HCT116 (cell line): Measurements from ENCODE around the gene PPP1R12C. TPM values are rescaled to one million over a fixed set of nuclear protein-coding genes. Genes with fewer than 3 reads are reported as not detected.

ENCODE experiments used
- ATAC-seq: fragments of 200-7000 bp; cut with Tn5 transposase; 2 replicates; pipeline ENCODE4 v1.9.1; 2020; ENCODE audit warnings: mild to moderate bottlenecking, moderate library complexity
- BruUV-seq: library from RNA; stranded (reverse); fragments of 400-500 nt; replicated peaks from 2 replicates; lab custom pipeline; 2021; lab: Mats Ljungman, UMichigan
- CTCF ChIA-PET: fragments of 300-600 bp; sonication (Branson Sonifier 250); formaldehyde crosslinking; loops from one replicate; lab custom pipeline; 2021; ENCODE audit warnings: antibody characterized with exemption; lab: Charles Lee
- POLR2A ChIA-PET: fragments of 300-600, 350-600 bp; sonication (Branson Sonifier 250); formaldehyde crosslinking; loops from one replicate; lab custom pipeline; 2021; ENCODE audit warnings: antibody characterized with exemption; lab: Charles Lee
- RAD21 ChIA-PET, 2 experiments: fragments of 300-600 bp; sonication (Branson Sonifier 250); formaldehyde crosslinking; loops; one replicate each; lab custom pipeline; 2023; ENCODE audit warnings: low total read pairs in 2 of 2; ENCODE audit not compliant: uncharacterized antibody in 2 of 2, unreplicated experiment in 2 of 2, low non-redundant PET in 1 of 2; lab: Charles Lee
- DNase-seq: peaks from one replicate; pipeline ENCODE4 v3.0.0-alpha.2; 2010; ENCODE audit warnings: low read depth, low spot score
- H2AFZ ChIP-seq: fragments of 200-600 bp; shearing (Covaris generic), sonication (generic); 2 replicates; pipeline ENCODE4 v1.6.1; 2017; ENCODE audit warnings: low read depth, mixed run types, mixed read lengths, antibody characterized with exemption, low read length; ENCODE audit not compliant: poor library complexity, severe bottlenecking
- H3K27ac ChIP-seq: 2 replicates; pipeline ENCODE4 v1.5.1; 2012; ENCODE audit warnings: low read depth, low read length
- H3K27me3 ChIP-seq: fragments of 200-600 bp; sonication (generic); 2 replicates; pipeline ENCODE4 v1.6.1; 2016; ENCODE audit warnings: mixed run types, low read length, mixed read lengths; ENCODE audit not compliant: insufficient read depth
- H3K36me3 ChIP-seq, 2 experiments: fragments of 200-500 bp in 1 of 2; fragments of 200-600 bp in 1 of 2; sonication (Bioruptor generic) in 1 of 2; sonication (generic) in 1 of 2; 2 replicates each; pipeline versions ENCODE4 v1.5.1 to v1.6.1; 2014 to 2016; ENCODE audit warnings: low read length in 2 of 2, inconsistent platforms in 1 of 2, mixed read lengths in 1 of 2, mixed run types in 1 of 2; ENCODE audit not compliant: insufficient read depth in 2 of 2, control insufficient read depth in 1 of 2
- H3K4me1 ChIP-seq, 2 experiments: fragments of 200-600 bp in 1 of 2; sonication (generic) in 1 of 2; 2 replicates each; pipeline versions ENCODE4 v1.5.1 to v1.6.1; 2012 to 2017; ENCODE audit warnings: low read length in 2 of 2, inconsistent platforms in 1 of 2, mild to moderate bottlenecking in 1 of 2, mixed read lengths in 1 of 2, mixed run types in 1 of 2, moderate library complexity in 1 of 2; ENCODE audit not compliant: insufficient read depth in 2 of 2, control insufficient read depth in 1 of 2
- H3K4me2 ChIP-seq: fragments of 200-600 bp; sonication (generic); 2 replicates; pipeline ENCODE4 v1.6.1; 2017; ENCODE audit warnings: mixed run types, low read length, mixed read lengths
- H3K4me3 ChIP-seq, 2 experiments: fragments of 200-600 bp in 1 of 2; sonication (generic) in 1 of 2; replicated peaks in 1 of 2; 2 replicates each; pipeline ENCODE4 v1.5.1; 2011 to 2016; ENCODE audit warnings: low read length in 2 of 2, control low read depth in 1 of 2, low read depth in 1 of 2, mild to moderate bottlenecking in 1 of 2, mixed read lengths in 1 of 2, mixed run types in 1 of 2
- H3K79me2 ChIP-seq: fragments of 200-600 bp; sonication (generic); 2 replicates; pipeline ENCODE4 v1.6.1; 2017; ENCODE audit warnings: mild to moderate bottlenecking, mixed run types, low read length, moderate library complexity, mixed read lengths; ENCODE audit not compliant: insufficient read depth
- H3K9ac ChIP-seq: fragments of 200-600 bp; sonication (generic); 2 replicates; pipeline ENCODE4 v1.6.1; 2016; ENCODE audit warnings: low read length, mixed read lengths
- H3K9me2 ChIP-seq: fragments of 200-600 bp; sonication (generic), shearing (Covaris generic); 2 replicates; pipeline ENCODE4 v1.6.1; 2017; ENCODE audit warnings: mixed run types, mild to moderate bottlenecking, moderate library complexity; ENCODE audit not compliant: insufficient read depth
- H3K9me3 ChIP-seq, 2 experiments: fragments of 200-500 bp in 1 of 2; fragments of 200-600 bp in 1 of 2; sonication (Bioruptor generic) in 1 of 2; sonication (generic) in 1 of 2; 2 replicates each; pipeline ENCODE4 v1.6.1; 2014 to 2017; ENCODE audit warnings: low read length in 2 of 2, mixed read lengths in 2 of 2, inconsistent platforms in 1 of 2, low read depth in 1 of 2, mild to moderate bottlenecking in 1 of 2, mixed run types in 1 of 2, moderate library complexity in 1 of 2; ENCODE audit not compliant: control insufficient read depth in 1 of 2, insufficient read depth in 1 of 2
- H4K20me1 ChIP-seq: fragments of 200-600 bp; sonication (generic), shearing (Covaris generic); 2 replicates; pipeline ENCODE4 v1.6.1; 2017; ENCODE audit warnings: mixed run types, mild to moderate bottlenecking, moderate library complexity; ENCODE audit not compliant: insufficient read depth
- ATF3 ChIP-seq: IDR thresholded peaks from 2 replicates; pipeline ENCODE4 v1.6.1; 2012
- CBX3 ChIP-seq: IDR thresholded peaks from 2 replicates; pipeline ENCODE4 v1.6.1; 2012; ENCODE audit warnings: low read depth
- CEBPB ChIP-seq: IDR thresholded peaks from 2 replicates; pipeline ENCODE4 v1.6.1; 2012; ENCODE audit warnings: low read depth
- EGR1 ChIP-seq: IDR thresholded peaks from 2 replicates; pipeline ENCODE4 v1.6.1; 2012; ENCODE audit warnings: low read depth
- ELF1 ChIP-seq: IDR thresholded peaks from 2 replicates; pipeline ENCODE4 v1.6.1; 2012; ENCODE audit warnings: low read depth, borderline replicate concordance
- EZH2 ChIP-seq: fragments of 200-600 bp; sonication (generic); IDR thresholded peaks from 2 replicates; pipeline ENCODE4 v1.6.1; 2017; ENCODE audit warnings: antibody characterized with exemption, mixed run types
- EZH2phosphoT487 ChIP-seq: fragments of 200-600 bp; IDR thresholded peaks from 2 replicates; pipeline ENCODE4 v1.6.1; 2018; ENCODE audit warnings: antibody characterized with exemption, borderline replicate concordance
- FOSL1 ChIP-seq: IDR thresholded peaks from 2 replicates; pipeline ENCODE4 v1.6.1; 2012; ENCODE audit warnings: low read depth
- JUND ChIP-seq: IDR thresholded peaks from 2 replicates; pipeline ENCODE4 v1.6.1; 2012
- POLR2A ChIP-seq: IDR thresholded peaks from 2 replicates; pipeline ENCODE4 v1.7.0; 2011; ENCODE audit warnings: borderline replicate concordance; ENCODE audit not compliant: insufficient read depth, insufficient read length; ENCODE audit errors: extremely low read depth
- POLR2AphosphoS5 ChIP-seq: IDR thresholded peaks from 2 replicates; pipeline ENCODE4 v1.6.1; 2011; ENCODE audit warnings: mild to moderate bottlenecking, low read depth, low read length, moderate library complexity
- SIN3A ChIP-seq: IDR thresholded peaks from 2 replicates; pipeline ENCODE4 v1.6.1; 2012; ENCODE audit warnings: low read depth
- SP1 ChIP-seq: IDR thresholded peaks from 2 replicates; pipeline ENCODE4 v1.6.1; 2012; ENCODE audit warnings: low read depth
- SRF ChIP-seq: IDR thresholded peaks from 2 replicates; pipeline ENCODE4 v1.6.1; 2012; ENCODE audit warnings: low read depth
- TCF7L2 ChIP-seq: IDR thresholded peaks from 2 replicates; pipeline ENCODE4 v1.7.0; 2011; ENCODE audit warnings: borderline replicate concordance, inconsistent platforms; ENCODE audit not compliant: insufficient read depth, insufficient read length; ENCODE audit errors: extremely low read depth
- ZFX ChIP-seq: fragments of 450-650 bp; IDR thresholded peaks from 2 replicates; pipeline ENCODE4 v1.6.1; 2017
- intact Hi-C: fragments of 100-400 bp; cut with micrococcal nuclease; formaldehyde crosslinking; loops from 2 replicates; pipeline ENCODE4 v1.10.0; 2022
- total RNA-seq: library from RNA; stranded (reverse); gene quantifications from one replicate; pipeline ENCODE4 v1.2.1, GENCODE V29; 2021; ENCODE audit not compliant: unreplicated experiment
- TF ChIP-seq, protein P1 (sequence below), 3 experiments: fragments of 200-600 bp in 1 of 3; sonication (generic) in 1 of 3; IDR thresholded peaks in 2 of 3; conservative IDR thresholded peaks in 1 of 3; 2 replicates each; pipeline ENCODE4 v1.5.1; 2012 to 2017; ENCODE audit warnings: low read depth in 2 of 3, low read length in 2 of 3, antibody characterized with exemption in 1 of 3, borderline replicate concordance in 1 of 3, control low read depth in 1 of 3, mild to moderate bottlenecking in 1 of 3, mixed read lengths in 1 of 3, mixed run types in 1 of 3, moderate library complexity in 1 of 3; ENCODE audit not compliant: insufficient read depth in 1 of 3
- TF ChIP-seq, protein P2 (sequence below): IDR thresholded peaks from 2 replicates; pipeline ENCODE4 v1.6.1; 2011; ENCODE audit warnings: mild to moderate bottlenecking, low read length, moderate library complexity; ENCODE audit not compliant: insufficient replicate concordance; ENCODE audit errors: extremely low read depth
- TF ChIP-seq, protein P3 (sequence below): IDR thresholded peaks from 2 replicates; pipeline ENCODE4 v1.6.1; 2012
- TF ChIP-seq, protein P4 (sequence below): IDR thresholded peaks from 2 replicates; pipeline ENCODE4 v1.6.1; 2012; ENCODE audit warnings: low read depth

PPP1R12C gene
- total RNA-seq, 1 experiment from 2014 or later: 83.2 TPM

DNA sequence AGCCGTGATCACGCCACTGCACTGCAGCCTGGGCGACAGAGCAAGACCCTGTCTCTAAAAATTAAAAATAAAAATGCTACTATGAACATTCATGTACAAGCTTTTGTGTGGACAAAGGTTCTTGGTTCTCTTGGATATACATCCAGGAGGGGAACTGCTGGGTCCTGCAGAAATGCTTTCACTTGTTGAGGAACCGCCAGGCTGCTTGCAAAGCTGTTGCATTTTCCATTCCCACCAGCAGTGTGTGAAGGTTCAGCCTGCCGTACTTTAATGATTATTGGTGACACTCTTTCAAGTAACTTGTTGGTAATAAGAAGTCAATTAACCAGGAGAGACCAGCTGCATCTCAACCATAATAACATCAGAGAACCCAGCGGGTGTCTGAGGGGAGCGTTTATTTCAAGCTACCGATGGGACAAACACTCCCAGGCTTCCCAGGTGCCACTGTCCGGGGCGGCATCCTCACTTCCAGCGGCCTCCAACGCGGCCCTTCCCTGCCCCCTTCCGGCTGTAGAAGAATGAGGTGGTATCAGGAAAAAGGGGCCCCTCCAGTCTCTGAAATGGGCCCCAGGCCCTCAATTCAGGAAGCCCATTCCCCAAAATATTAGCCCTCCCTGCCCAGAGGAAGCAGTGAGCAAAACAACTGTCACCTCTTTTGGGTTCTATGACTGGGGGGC lies 15.2 kb upstream of the PPP1R12C start:
- H4K20me1 ChIP-seq: no peaks in the 10 kb centered on the region
- POLR2A ChIA-PET: no interaction called here
- BruUV-seq: no TSS peak
- H3K9me2 ChIP-seq: no peaks in the 10 kb centered on the region
- DNase-seq (no peak), ATAC-seq (no peak)
- RAD21 ChIA-PET: no interaction called here
- intact Hi-C loops: no loop called here
- no peaks in the 10 kb centered on the region for H3K79me2 ChIP-seq
- TF ChIP-seq EZH2: no peak
- no peak for TF ChIP-seq ATF3
- no peak for TF ChIP-seq FOSL1
- no peak for TF ChIP-seq ELF1
- no peak for TF ChIP-seq SRF
- no peak for TF ChIP-seq SP1
- TF ChIP-seq ZFX: no peak
- TF ChIP-seq POLR2AphosphoS5: no peak
- no peak for TF ChIP-seq EZH2phosphoT487
- no peak for TF ChIP-seq CBX3
- TF ChIP-seq, protein P1, sequence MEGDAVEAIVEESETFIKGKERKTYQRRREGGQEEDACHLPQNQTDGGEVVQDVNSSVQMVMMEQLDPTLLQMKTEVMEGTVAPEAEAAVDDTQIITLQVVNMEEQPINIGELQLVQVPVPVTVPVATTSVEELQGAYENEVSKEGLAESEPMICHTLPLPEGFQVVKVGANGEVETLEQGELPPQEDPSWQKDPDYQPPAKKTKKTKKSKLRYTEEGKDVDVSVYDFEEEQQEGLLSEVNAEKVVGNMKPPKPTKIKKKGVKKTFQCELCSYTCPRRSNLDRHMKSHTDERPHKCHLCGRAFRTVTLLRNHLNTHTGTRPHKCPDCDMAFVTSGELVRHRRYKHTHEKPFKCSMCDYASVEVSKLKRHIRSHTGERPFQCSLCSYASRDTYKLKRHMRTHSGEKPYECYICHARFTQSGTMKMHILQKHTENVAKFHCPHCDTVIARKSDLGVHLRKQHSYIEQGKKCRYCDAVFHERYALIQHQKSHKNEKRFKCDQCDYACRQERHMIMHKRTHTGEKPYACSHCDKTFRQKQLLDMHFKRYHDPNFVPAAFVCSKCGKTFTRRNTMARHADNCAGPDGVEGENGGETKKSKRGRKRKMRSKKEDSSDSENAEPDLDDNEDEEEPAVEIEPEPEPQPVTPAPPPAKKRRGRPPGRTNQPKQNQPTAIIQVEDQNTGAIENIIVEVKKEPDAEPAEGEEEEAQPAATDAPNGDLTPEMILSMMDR (IDR thresholded peaks at IDR 0.05 in 2 of 3, conservative IDR thresholded peaks at IDR 0.05 in 1 of 3; ENCODE audit: borderline replicate concordance in 1 of 3, insufficient read depth in 1 of 3, low read depth in 2 of 3, low read length in 2 of 3): no peak
- no peak for TF ChIP-seq TCF7L2
- TF ChIP-seq SIN3A: no peak
- TF ChIP-seq JUND: no peak
- no peak for TF ChIP-seq CEBPB
- TF ChIP-seq EGR1: no peak
- TF ChIP-seq, protein P2, sequence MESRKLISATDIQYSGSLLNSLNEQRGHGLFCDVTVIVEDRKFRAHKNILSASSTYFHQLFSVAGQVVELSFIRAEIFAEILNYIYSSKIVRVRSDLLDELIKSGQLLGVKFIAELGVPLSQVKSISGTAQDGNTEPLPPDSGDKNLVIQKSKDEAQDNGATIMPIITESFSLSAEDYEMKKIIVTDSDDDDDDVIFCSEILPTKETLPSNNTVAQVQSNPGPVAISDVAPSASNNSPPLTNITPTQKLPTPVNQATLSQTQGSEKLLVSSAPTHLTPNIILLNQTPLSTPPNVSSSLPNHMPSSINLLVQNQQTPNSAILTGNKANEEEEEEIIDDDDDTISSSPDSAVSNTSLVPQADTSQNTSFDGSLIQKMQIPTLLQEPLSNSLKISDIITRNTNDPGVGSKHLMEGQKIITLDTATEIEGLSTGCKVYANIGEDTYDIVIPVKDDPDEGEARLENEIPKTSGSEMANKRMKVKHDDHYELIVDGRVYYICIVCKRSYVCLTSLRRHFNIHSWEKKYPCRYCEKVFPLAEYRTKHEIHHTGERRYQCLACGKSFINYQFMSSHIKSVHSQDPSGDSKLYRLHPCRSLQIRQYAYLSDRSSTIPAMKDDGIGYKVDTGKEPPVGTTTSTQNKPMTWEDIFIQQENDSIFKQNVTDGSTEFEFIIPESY: no peak
- TF ChIP-seq POLR2A: no peak
- TF ChIP-seq, protein P3, sequence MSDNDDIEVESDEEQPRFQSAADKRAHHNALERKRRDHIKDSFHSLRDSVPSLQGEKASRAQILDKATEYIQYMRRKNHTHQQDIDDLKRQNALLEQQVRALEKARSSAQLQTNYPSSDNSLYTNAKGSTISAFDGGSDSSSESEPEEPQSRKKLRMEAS: no peak
- TF ChIP-seq, protein P4, sequence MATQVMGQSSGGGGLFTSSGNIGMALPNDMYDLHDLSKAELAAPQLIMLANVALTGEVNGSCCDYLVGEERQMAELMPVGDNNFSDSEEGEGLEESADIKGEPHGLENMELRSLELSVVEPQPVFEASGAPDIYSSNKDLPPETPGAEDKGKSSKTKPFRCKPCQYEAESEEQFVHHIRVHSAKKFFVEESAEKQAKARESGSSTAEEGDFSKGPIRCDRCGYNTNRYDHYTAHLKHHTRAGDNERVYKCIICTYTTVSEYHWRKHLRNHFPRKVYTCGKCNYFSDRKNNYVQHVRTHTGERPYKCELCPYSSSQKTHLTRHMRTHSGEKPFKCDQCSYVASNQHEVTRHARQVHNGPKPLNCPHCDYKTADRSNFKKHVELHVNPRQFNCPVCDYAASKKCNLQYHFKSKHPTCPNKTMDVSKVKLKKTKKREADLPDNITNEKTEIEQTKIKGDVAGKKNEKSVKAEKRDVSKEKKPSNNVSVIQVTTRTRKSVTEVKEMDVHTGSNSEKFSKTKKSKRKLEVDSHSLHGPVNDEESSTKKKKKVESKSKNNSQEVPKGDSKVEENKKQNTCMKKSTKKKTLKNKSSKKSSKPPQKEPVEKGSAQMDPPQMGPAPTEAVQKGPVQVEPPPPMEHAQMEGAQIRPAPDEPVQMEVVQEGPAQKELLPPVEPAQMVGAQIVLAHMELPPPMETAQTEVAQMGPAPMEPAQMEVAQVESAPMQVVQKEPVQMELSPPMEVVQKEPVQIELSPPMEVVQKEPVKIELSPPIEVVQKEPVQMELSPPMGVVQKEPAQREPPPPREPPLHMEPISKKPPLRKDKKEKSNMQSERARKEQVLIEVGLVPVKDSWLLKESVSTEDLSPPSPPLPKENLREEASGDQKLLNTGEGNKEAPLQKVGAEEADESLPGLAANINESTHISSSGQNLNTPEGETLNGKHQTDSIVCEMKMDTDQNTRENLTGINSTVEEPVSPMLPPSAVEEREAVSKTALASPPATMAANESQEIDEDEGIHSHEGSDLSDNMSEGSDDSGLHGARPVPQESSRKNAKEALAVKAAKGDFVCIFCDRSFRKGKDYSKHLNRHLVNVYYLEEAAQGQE: no peak
- peaks cover 0 to 13% of the 10 kb centered on the region in 2 experiments; a peak in 2 of 4 replicates for H3K36me3 ChIP-seq
- 0 out of 4 replicates have a peak, but pooled peaks cover 0 to 3% of the 10 kb centered on the region in 2 experiments for H3K4me1 ChIP-seq
- no peaks in the 10 kb centered on the region for H3K27me3 ChIP-seq
- no peaks in the 10 kb centered on the region for H3K9me3 ChIP-seq
- H3K4me2 ChIP-seq: no peak overlapping the region
- no peak overlapping the region for H3K4me3 ChIP-seq
- CTCF ChIA-PET: no interaction called here
- H3K9ac ChIP-seq: no peak overlapping the region
- H3K27ac ChIP-seq: no peak overlapping the region
- no peak overlapping the region for H2AFZ ChIP-seq
